ENCODE data around the gene YES1.
"Not testable (repeated sequence)": the region's sequence is repeated elsewhere in the genome, so short reads cannot be mapped to it uniquely, and the experiment has no call there.

Gene YES1

GRCh38 chr18:820591-821165, 8.6 kb upstream of the YES1 start:
- no peak for DNase-seq

- DNase-seq, result no peak
Measured at GRCh38 chr18:816869-817268, 4.8 kb upstream of the YES1 start.

- DNase-seq, result no peak
Measured at GRCh38 chr18:816088-816653, 4.1 kb upstream of the YES1 start.

GRCh38 chr18:815353-815752, 3.3 kb upstream of the YES1 start:
- no peak for DNase-seq

- no peak for DNase-seq
Measured at GRCh38 chr18:814300-815084, 2.5 kb upstream of the YES1 start.

- DNase-seq, result peak; percentile 79
Measured at GRCh38 chr18:813172-814071, 1.4 kb upstream of the YES1 start.

GRCh38 chr18:812376-813171, 532 bp upstream of the YES1 start:
- peak; percentile 84 for DNase-seq

GRCh38 chr18:811182-811891, 705 bp downstream of the YES1 start:
- DNase-seq, result peak; percentile 55

GRCh38 chr18:809985-810642, 1.9 kb downstream of the YES1 start:
- peak; percentile 72 for DNase-seq

- DNase-seq, result not testable (repeated sequence)
Measured at GRCh38 chr18:809228-809627, 2.8 kb downstream of the YES1 start.

- peak; percentile 18 for DNase-seq
Measured at GRCh38 chr18:808502-808901, 3.5 kb downstream of the YES1 start.

GRCh38 chr18:808086-808485, 4.0 kb downstream of the YES1 start:
- DNase-seq, result no peak

GRCh38 chr18:805755-806110, 6.3 kb downstream of the YES1 start:
- DNase-seq, result no peak

GRCh38 chr18:805008-805754, 6.9 kb downstream of the YES1 start:
- no peak for DNase-seq

GRCh38 chr18:801137-801536, 10.9 kb downstream of the YES1 start:
- no peak for DNase-seq

GRCh38 chr18:799943-800342, 12.1 kb downstream of the YES1 start:
- no peak for DNase-seq

- not testable (repeated sequence) for DNase-seq
Measured at GRCh38 chr18:795383-795782, 16.7 kb downstream of the YES1 start.

GRCh38 chr18:789397-789796, 22.6 kb downstream of the YES1 start:
- DNase-seq, result no peak

GRCh38 chr18:785242-785641, 26.8 kb downstream of the YES1 start:
- DNase-seq, result no peak

- no peak for DNase-seq
Measured at GRCh38 chr18:784470-785172, 27.4 kb downstream of the YES1 start.

Measured in activated CD4-positive, alpha-beta T cell treated with anti-CD3 and anti-CD28 coated beads, Interleukin-10, Interleukin-2, amounts not matched to agents 100 ng/mL and 50 ng/mL, durations not matched to agents 16 hours and 8 hours (primary cell).